Glutamatergic neuron (in vitro differentiated cells): Measurements from ENCODE around the gene CCDC183. TPM values are rescaled to one million over a fixed set of nuclear protein-coding genes. Genes with fewer than 3 reads are reported as not detected.

Source experiments
- DNase-seq: peaks from one replicate; pipeline ENCODE4 v3.0.0; 2022
- H3K27ac Mint-ChIP-seq: one replicate; pipeline ENCODE4 v1.8.0; 2020; ENCODE audit warnings: mild to moderate bottlenecking, mixed read lengths, inconsistent platforms; ENCODE audit not compliant: unreplicated experiment
- H3K27me3 Mint-ChIP-seq: one replicate; pipeline ENCODE4 v1.8.0; 2020; ENCODE audit warnings: mild to moderate bottlenecking, moderate library complexity, mixed read lengths, inconsistent platforms; ENCODE audit not compliant: unreplicated experiment
- H3K36me3 Mint-ChIP-seq: one replicate; pipeline ENCODE4 v1.8.0; 2020; ENCODE audit warnings: mild to moderate bottlenecking, mixed read lengths, inconsistent platforms; ENCODE audit not compliant: unreplicated experiment
- H3K4me1 Mint-ChIP-seq: one replicate; pipeline ENCODE4 v1.8.0; 2020; ENCODE audit warnings: mild to moderate bottlenecking, low read depth, mixed read lengths, inconsistent platforms; ENCODE audit not compliant: unreplicated experiment
- H3K4me3 Mint-ChIP-seq: one replicate; pipeline ENCODE4 v1.8.0; 2020; ENCODE audit warnings: mild to moderate bottlenecking, mixed read lengths, inconsistent platforms; ENCODE audit not compliant: unreplicated experiment
- H3K9me3 Mint-ChIP-seq: one replicate; pipeline ENCODE4 v1.8.0; 2020; ENCODE audit warnings: mild to moderate bottlenecking, moderate library complexity, mixed read lengths, inconsistent platforms; ENCODE audit not compliant: unreplicated experiment
- total RNA-seq: library from RNA; stranded (reverse); fragmentation: NEBNext Ultra II Directional; extraction: Animal tissue kit (Norgen Biotek cat#: 25700); gene quantifications from one replicate; pipeline ENCODE4 v1.2.1, GENCODE V29; 2021; ENCODE audit not compliant: unreplicated experiment
- TF ChIP-seq, protein P1 (sequence below): fragments of 200-600 bp; sonication (generic); IDR thresholded peaks from one replicate; pipeline ENCODE4 v1.5.0; 2021; ENCODE audit not compliant: partially characterized antibody, unreplicated experiment

CCDC183 gene
- total RNA-seq, 1 donor from 2014 or later: 20.0 TPM

DNA sequence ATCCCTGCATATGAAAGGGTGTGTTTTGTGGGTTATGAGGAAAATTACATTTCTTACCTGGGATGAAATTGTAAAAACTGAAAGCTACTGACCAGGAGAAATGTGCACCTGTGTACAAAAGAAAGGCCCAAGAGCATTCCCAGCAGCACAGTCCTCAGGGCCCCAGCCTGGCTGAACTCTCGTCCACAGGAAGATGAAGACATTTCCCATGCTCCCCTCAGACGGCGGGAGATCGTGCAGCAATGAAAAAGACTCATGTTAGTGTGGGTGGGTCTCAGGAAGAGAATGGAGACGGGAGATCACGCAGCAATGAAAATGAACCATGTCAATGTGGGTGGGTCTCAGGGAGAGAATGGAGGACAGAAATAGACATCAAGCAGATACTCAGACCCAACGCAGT is 19.2 kb upstream of the CCDC183 start:
- no peak overlapping the region for H3K27ac Mint-ChIP-seq
- no peak overlapping the region for H3K4me3 Mint-ChIP-seq

DNA sequence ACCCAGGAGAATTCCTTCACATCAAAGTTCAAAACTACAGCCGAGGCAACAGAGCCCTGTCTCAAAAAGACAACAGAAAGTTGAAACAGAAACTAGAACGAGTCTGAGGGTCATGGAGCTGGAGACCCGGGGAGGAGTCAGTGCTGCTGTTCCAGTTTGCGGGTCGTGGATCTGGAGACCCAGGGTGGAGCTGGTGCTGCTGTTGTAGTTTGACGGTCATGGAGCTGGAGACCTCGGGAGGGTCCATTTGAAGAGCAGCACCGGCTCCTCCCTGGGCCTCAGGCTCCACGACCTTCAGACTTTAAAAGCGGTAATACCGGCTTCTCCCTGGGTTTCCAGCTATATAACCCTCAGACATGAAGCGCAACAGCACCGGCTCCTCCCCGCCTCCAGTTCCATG is 18.8 kb upstream of the CCDC183 start:
- Mint-ChIP-seq H3K36me3 (peaks cover 20% of the 10 kb centered on the region), H3K4me3 (no peak overlapping the region), H3K9me3 (peaks cover 17% of the 10 kb centered on the region), H3K27ac (no peak overlapping the region), H3K4me1 (peaks cover 4% of the 10 kb centered on the region), H3K27me3 (peaks cover 26% of the 10 kb centered on the region)
- no peak for DNase-seq
- TF ChIP-seq, protein P1, sequence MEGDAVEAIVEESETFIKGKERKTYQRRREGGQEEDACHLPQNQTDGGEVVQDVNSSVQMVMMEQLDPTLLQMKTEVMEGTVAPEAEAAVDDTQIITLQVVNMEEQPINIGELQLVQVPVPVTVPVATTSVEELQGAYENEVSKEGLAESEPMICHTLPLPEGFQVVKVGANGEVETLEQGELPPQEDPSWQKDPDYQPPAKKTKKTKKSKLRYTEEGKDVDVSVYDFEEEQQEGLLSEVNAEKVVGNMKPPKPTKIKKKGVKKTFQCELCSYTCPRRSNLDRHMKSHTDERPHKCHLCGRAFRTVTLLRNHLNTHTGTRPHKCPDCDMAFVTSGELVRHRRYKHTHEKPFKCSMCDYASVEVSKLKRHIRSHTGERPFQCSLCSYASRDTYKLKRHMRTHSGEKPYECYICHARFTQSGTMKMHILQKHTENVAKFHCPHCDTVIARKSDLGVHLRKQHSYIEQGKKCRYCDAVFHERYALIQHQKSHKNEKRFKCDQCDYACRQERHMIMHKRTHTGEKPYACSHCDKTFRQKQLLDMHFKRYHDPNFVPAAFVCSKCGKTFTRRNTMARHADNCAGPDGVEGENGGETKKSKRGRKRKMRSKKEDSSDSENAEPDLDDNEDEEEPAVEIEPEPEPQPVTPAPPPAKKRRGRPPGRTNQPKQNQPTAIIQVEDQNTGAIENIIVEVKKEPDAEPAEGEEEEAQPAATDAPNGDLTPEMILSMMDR: no peak

More for the DNA sequence above, 19.2 kb upstream of the CCDC183 start:
- Mint-ChIP-seq H3K9me3 (peaks cover 17% of the 10 kb centered on the region), H3K36me3 (peaks cover 20% of the 10 kb centered on the region), H3K27me3 (peaks cover 28% of the 10 kb centered on the region), H3K4me1 (peaks cover 4% of the 10 kb centered on the region)
- DNase-seq: no peak
- TF ChIP-seq, protein P1: no peak

DNA sequence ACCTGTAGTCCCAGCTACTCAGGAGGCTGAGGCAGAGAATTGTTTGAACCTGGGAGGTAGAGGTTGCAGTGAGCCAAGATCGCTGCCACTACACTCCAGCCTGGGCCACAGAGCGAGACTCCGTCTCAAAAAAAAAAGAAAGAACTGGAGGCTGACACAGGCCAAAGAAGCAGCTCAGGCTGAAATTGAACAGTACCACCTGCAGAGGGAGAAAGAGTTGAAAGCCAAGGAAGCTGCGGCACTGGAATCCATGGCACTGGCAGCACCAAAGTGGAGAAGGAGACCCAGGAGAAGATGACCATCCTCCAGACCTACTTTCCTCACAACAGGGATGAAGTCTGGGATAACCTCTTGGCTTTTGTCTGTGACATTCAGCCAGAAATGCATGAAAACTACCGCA is 16.3 kb upstream of the CCDC183 start:
- Mint-ChIP-seq H3K9me3 (peaks cover 17% of the 10 kb centered on the region), H3K27ac (no peak overlapping the region), H3K4me3 (no peak overlapping the region), H3K4me1 (peaks cover 20% of the 10 kb centered on the region), H3K36me3 (peaks cover 20% of the 10 kb centered on the region), H3K27me3 (peaks cover 24% of the 10 kb centered on the region)
- DNase-seq: no peak
- TF ChIP-seq, protein P1: no peak

DNA sequence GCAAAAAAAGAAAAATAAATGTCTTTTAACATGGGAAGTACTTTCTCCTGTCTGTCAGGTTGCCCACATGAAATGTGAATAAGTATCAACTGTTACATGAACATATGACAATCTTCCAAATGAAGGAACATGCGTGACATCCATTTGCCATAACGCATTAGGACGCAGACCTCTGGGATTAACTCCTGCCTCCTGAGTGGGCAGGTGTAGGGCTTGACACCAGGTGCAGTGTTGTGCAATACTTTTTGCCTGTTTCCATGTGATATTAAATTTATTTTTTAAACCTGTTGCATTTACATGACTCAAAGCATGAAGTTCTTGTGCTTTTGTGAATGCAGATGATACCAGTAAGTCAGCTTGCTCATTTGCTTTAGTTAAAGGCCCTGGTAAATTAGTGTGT is 13.7 kb upstream of the CCDC183 start:
- Mint-ChIP-seq H3K9me3 (peaks cover 15% of the 10 kb centered on the region), H3K4me1 (peaks cover 34% of the 10 kb centered on the region), H3K27me3 (peaks cover 19% of the 10 kb centered on the region), H3K36me3 (peaks cover 15% of the 10 kb centered on the region), H3K4me3 (no peak overlapping the region), H3K27ac (no peak overlapping the region)
- no peak for DNase-seq
- TF ChIP-seq, protein P1: no peak

DNA sequence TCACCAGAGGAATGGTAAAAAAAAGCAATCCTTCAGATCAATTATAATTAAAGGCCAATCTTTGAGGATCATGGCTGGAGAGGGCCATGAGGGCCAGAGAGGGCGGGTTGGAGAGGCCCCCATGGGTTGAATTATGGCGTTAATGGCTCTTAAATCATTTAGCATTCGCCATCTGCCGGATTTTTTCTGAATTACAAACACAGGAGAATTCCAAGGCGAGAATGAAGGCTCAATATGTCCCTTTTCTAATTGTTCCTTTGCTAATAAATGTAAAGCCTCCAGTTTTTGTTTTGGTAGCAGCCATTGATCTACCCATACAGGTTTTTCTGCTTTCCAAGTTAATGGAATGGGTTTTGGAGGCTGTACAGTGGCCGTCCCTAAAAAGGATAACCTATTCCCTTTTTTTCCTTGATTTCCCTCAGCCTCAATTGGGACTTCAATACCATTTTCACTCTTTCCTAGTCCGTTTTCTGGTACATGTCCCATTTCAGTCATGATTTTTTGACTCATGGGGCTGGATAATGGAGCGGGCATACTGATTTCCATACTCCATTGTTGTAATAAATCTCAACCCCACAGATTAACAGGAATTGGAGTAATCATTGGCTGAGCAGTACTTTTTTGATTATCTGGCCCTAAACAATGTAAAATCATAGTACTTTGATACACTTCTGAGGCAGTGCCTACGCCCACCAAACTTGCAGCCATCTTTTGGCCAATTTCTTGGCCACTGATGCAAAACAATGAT is 11.7 kb upstream of the CCDC183 start:
- H3K4me1 Mint-ChIP-seq: peaks cover 53% of the 10 kb centered on the region
- peak overlapping the region; percentile 86 for H3K27ac Mint-ChIP-seq
- DNase-seq: no peak
- H3K36me3 Mint-ChIP-seq: peaks cover under 1% of the 10 kb centered on the region
- H3K27me3 Mint-ChIP-seq: peaks cover 4% of the 10 kb centered on the region
- peak overlapping the region; percentile 56 for H3K4me3 Mint-ChIP-seq
- H3K9me3 Mint-ChIP-seq: peaks cover 2% of the 10 kb centered on the region
- TF ChIP-seq, protein P1: peak; percentile 61
